HepG2 (cell line): ENCODE measurements around the gene ACTR6. TPM values are rescaled to one million over a fixed set of nuclear protein-coding genes. Genes with fewer than 3 reads are reported as not detected.

Experiments used
- ATAC-seq: fragments of 200-7000 bp; cut with Tn5 transposase; 3 replicates; pipeline ENCODE4 v1.9.1; 2020; ENCODE audit warnings: mild to moderate bottlenecking, moderate library complexity
- BruUV-seq: library from RNA; stranded (reverse); fragments of 400-500 nt; replicated peaks from 2 replicates; lab custom pipeline; 2021; lab: Mats Ljungman, UMichigan
- CTCF ChIA-PET: fragments of 300-600 bp; formaldehyde crosslinking; extraction: SDS; loops from one replicate; lab custom pipeline; 2021; ENCODE audit warnings: low total read pairs, inconsistent platforms, low intra/inter-chr PET ratio; lab: Yijun Ruan, JAX
- POLR2A ChIA-PET: fragments of 350-600 bp; sonication (Branson Sonifier 250); formaldehyde crosslinking; loops from one replicate; lab custom pipeline; 2020; ENCODE audit warnings: antibody characterized with exemption, inconsistent platforms; lab: Yijun Ruan, JAX
- DNase-seq: peaks from one replicate; pipeline ENCODE4 v3.0.0-alpha.2; 2015; ENCODE audit warnings: low spot score
- FAIRE-seq: peaks from 3 replicates; lab custom pipeline; 2011; peaks lifted over from hg19 to GRCh38; lab: Jason Lieb, UNC
- H2AFZ ChIP-seq: one replicate; pipeline ENCODE4 v1.6.1; 2011; ENCODE audit warnings: low read length, inconsistent platforms
- H3K27ac ChIP-seq: fragments of 300-600 bp; 3 replicates; pipeline ENCODE4 v1.8.0; 2011; ENCODE audit warnings: mixed run types, mild to moderate bottlenecking, mixed read lengths, low read length, inconsistent platforms; ENCODE audit not compliant: insufficient read depth; ENCODE audit errors: extremely low read length
- H3K27me3 ChIP-seq, 2 experiments: fragments of 200-600 bp in 1 of 2; 2 replicates in 1 of 2; 3 replicates in 1 of 2; pipeline versions ENCODE4 v1.6.0 to v1.8.0; 2011; ENCODE audit warnings: low read length in 2 of 2, mild to moderate bottlenecking in 2 of 2, moderate library complexity in 2 of 2, inconsistent platforms in 1 of 2; ENCODE audit not compliant: insufficient read depth in 2 of 2, control insufficient read depth in 1 of 2
- H3K36me3 ChIP-seq, 2 experiments: fragments of 200-600 bp in 1 of 2; replicated peaks in 1 of 2; 2 replicates in 1 of 2; 3 replicates in 1 of 2; pipeline versions ENCODE4 v1.5.1 to v1.8.0; 2011; ENCODE audit warnings: low read length in 2 of 2, inconsistent platforms in 1 of 2; ENCODE audit not compliant: insufficient read depth in 2 of 2, control insufficient read depth in 1 of 2
- H3K4me1 ChIP-seq: 2 replicates; pipeline ENCODE4 v1.5.1; 2012; ENCODE audit warnings: low read length, inconsistent platforms; ENCODE audit not compliant: insufficient read depth
- H3K4me2 ChIP-seq: 2 replicates; pipeline ENCODE4 v1.6.0; 2011; ENCODE audit warnings: low read depth, low read length, inconsistent platforms
- H3K4me3 ChIP-seq, 3 experiments: fragments of 200-600 bp in 1 of 3; sonication (generic), shearing (Covaris generic) in 1 of 3; replicated peaks in 1 of 3; 2 replicates each; pipeline ENCODE4 v1.5.1; 2011 to 2016; ENCODE audit warnings: low read length in 3 of 3, inconsistent platforms in 2 of 3, low read depth in 2 of 3, mild to moderate bottlenecking in 2 of 3, control low read depth in 1 of 3, mixed read lengths in 1 of 3; ENCODE audit not compliant: insufficient read depth in 1 of 3
- H3K79me2 ChIP-seq: one replicate; pipeline ENCODE4 v1.6.1; 2011; ENCODE audit warnings: low read length, inconsistent platforms; ENCODE audit not compliant: insufficient read depth
- H3K9ac ChIP-seq: 2 replicates; pipeline ENCODE4 v1.6.0; 2011; ENCODE audit warnings: mild to moderate bottlenecking, low read depth, low read length, inconsistent platforms; ENCODE audit not compliant: insufficient read depth
- H3K9me3 ChIP-seq: 2 replicates; pipeline ENCODE4 v1.5.1; 2012; ENCODE audit warnings: mild to moderate bottlenecking, low read length
- H4K20me1 ChIP-seq: 2 replicates; pipeline ENCODE4 v1.6.0; 2011; ENCODE audit warnings: inconsistent platforms, mild to moderate bottlenecking, low read length, moderate library complexity; ENCODE audit not compliant: insufficient read depth
- ARID4A ChIP-seq: sonication (generic); formaldehyde crosslinking; IDR thresholded peaks from 2 replicates; pipeline ENCODE4 v1.5.0; 2020; ENCODE audit warnings: mild to moderate bottlenecking, missing genetic modification reagents, borderline replicate concordance
- ATM ChIP-seq: fragments of 450-650 bp; IDR thresholded peaks from 2 replicates; pipeline ENCODE4 v1.7.1; 2017; ENCODE audit warnings: mild to moderate bottlenecking, borderline replicate concordance
- DR1 ChIP-seq: sonication (generic); formaldehyde crosslinking; IDR thresholded peaks from 2 replicates; pipeline ENCODE4 v1.8.0; 2021; ENCODE audit warnings: mild to moderate bottlenecking, missing genetic modification reagents, inconsistent platforms
- FIP1L1 ChIP-seq: fragments of 200-400 bp; formaldehyde crosslinking; IDR thresholded peaks from 2 replicates; pipeline ENCODE4 v1.6.1; 2018; ENCODE audit warnings: low read depth, mild to moderate bottlenecking, low read length, moderate library complexity, borderline replicate concordance; ENCODE audit not compliant: insufficient read depth
- JARID2 ChIP-seq: sonication (generic); formaldehyde crosslinking; IDR thresholded peaks from 2 replicates; pipeline ENCODE4 v1.8.1; 2023; ENCODE audit warnings: missing genetic modification reagents, inconsistent platforms; ENCODE audit not compliant: insufficient replicate concordance
- KDM1A ChIP-seq: IDR thresholded peaks from 2 replicates; pipeline ENCODE4 v1.6.1; 2016; ENCODE audit warnings: missing compliant biosample characterization
- MTERF4 ChIP-seq: sonication (generic); formaldehyde crosslinking; IDR thresholded peaks from 2 replicates; pipeline ENCODE4 v1.8.0; 2023; ENCODE audit warnings: mild to moderate bottlenecking, missing genetic modification reagents
- USF2 ChIP-seq, 2 experiments: sonication (generic) in 1 of 2; formaldehyde crosslinking in 1 of 2; IDR thresholded peaks; 2 replicates each; pipeline versions ENCODE4 v1.5.1 to v1.6.1; 2011 to 2020; ENCODE audit warnings: borderline replicate concordance in 1 of 2, low read depth in 1 of 2, low read length in 1 of 2, mild to moderate bottlenecking in 1 of 2, missing genetic modification reagents in 1 of 2, moderate library complexity in 1 of 2
- ZGPAT ChIP-seq: IDR thresholded peaks from 2 replicates; pipeline ENCODE4 v1.6.1; 2016; ENCODE audit warnings: mild to moderate bottlenecking
- WGBS: methylation state at CpG from one replicate; pipeline ENCODE4 v1.1.6; 2017; ENCODE audit warnings: low lambda C conversion rate; 5-methylcytosine and 5-hydroxymethylcytosine counted together
- in situ Hi-C: cut with HindIII; loops from 2 replicates; pipeline ENCODE4 v1.10.0; 2017; ENCODE audit warnings: low pct_unique_long_range_greater_than_20kb; ENCODE audit not compliant: extremely low pct_ligation_motif_present
- intact Hi-C: fragments of 100-400 bp; cut with micrococcal nuclease; formaldehyde crosslinking; loops from one replicate; pipeline ENCODE4 v1.10.0; 2022; ENCODE audit not compliant: unreplicated experiment
- polyA plus RNA-seq, 8 experiments: library from polyadenylated mRNA; depleted of rRNA in 3 of 8; stranded (reverse) in 7 of 8; unstranded in 1 of 8; fragments of >200 nt; fragmentation: Illumina TruSeq in 4 of 8; extraction: Trizol in 4 of 8; gene quantifications; 2 replicates each; pipeline versions ENCODE4 v1.2.1 to v1.2.3, GENCODE V29; 2011 to 2016; ENCODE audit warnings: low read depth in 4 of 8, missing spikeins in 1 of 8, mixed read lengths in 1 of 8; ENCODE audit not compliant: insufficient read depth in 1 of 8
- total RNA-seq, 5 experiments: library from RNA; depleted of rRNA; stranded (reverse); fragments of >200 nt; fragmentation: Illumina TruSeq; extraction: Trizol; gene quantifications; 2 replicates each; pipeline ENCODE4 v1.2.3, GENCODE V29; 2016; ENCODE audit warnings: low read depth in 1 of 5

ACTR6 gene
- total and polyA plus RNA-seq, 2 of the 13 experiments (the other 11 are each of a cell fraction or from before 2014, with no cell fraction given): 12.9 to 22.4 TPM

GRCh38 chr12:100268835-100269564 is 68.4 kb downstream of the ACTR6 start (continued):
- TF ChIP-seq MTERF4 (CRISPR knock-in tag) (no peak), ARID4A (no peak)

GRCh38 chr12:100273782-100274181 is 73.2 kb downstream of the ACTR6 start:
- Histone ChIP-seq H3K4me2 (no peak overlapping the region), H3K27ac (no peak overlapping the region), H4K20me1 (peaks cover 7% of the 10 kb centered on the region; the same call in 1 of the 2 replicates), H3K36me3 (peaks cover 0 to 5% of the 10 kb centered on the region in 2 experiments; a peak in 1 of 5 replicates), H3K9me3 (no peaks in the 10 kb centered on the region), H3K4me1 (peaks cover 28% of the 10 kb centered on the region), H3K9ac (no peak overlapping the region), H3K27me3 (no peaks in the 10 kb centered on the region), H3K79me2 (peaks cover 82% of the 10 kb centered on the region), H2AFZ (no peak overlapping the region), H3K4me3 (no peak overlapping the region)
- ATAC-seq (no peak), DNase-seq (no peak), FAIRE-seq (no peak)
- POLR2A ChIA-PET: no interaction called here
- intact Hi-C loops: no loop called here
- CTCF ChIA-PET: no interaction called here
- in situ Hi-C loops: no loop called here
- BruUV-seq: no TSS peak
- WGBS: over 99% methylated on average over 4 of the region's 4 CpGs
- no peak for TF ChIP-seq DR1 (CRISPR knock-in tag)
- TF ChIP-seq USF2 (IDR thresholded peaks at IDR 0.05; ENCODE audit: low read depth, low read length): no peak
- TF ChIP-seq USF2 (CRISPR knock-in tag; IDR thresholded peaks at IDR 0.05; ENCODE audit: borderline replicate concordance): no peak
- no peak for TF ChIP-seq JARID2
- no peak for TF ChIP-seq ZGPAT
- no peak for TF ChIP-seq FIP1L1
- no peak for TF ChIP-seq ATM
- no peak for TF ChIP-seq KDM1A (CRISPR knock-in tag)
